Measurements from ENCODE around the gene NAXD. TPM values are rescaled to one million over a fixed set of nuclear protein-coding genes. Genes with fewer than 3 reads are reported as not detected.

NAXD gene
- total RNA-seq, 1 donor from 2014 or later, result 28.7 TPM

DNA sequence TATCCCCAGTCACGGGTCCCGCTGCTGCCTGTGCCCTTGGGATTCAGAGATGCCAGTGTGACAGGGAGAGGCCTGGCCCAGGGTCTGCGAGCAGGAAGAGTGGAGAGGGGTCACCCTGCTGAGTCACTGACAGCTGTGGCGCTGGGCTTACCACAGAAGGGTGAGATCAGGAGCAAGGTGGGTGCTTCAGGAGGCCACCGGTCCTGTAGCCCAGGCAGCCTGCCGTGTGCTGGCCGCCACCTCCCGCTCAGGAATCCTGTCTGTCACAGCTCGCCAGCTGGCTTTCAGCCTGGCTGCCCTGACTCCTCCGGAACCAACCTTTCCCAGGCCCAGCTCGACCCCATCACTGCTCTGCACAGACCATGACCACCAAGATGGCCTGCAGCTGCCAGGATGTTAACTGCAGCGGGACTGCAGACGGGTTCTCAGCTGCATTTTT is 25.3 kb downstream of the NAXD start:
- no peak for DNase-seq (ENCODE audit: low spot score)
- H3K27ac Mint-ChIP-seq (ENCODE audit: unreplicated experiment), result no peak overlapping the region
- H3K4me3 Mint-ChIP-seq (ENCODE audit: unreplicated experiment), result no peak overlapping the region
- H3K27me3 Mint-ChIP-seq (ENCODE audit: unreplicated experiment), result peaks cover 12% of the 10 kb centered on the region
- H3K9me3 Mint-ChIP-seq (ENCODE audit: unreplicated experiment), result no peaks in the 10 kb centered on the region
- H3K4me1 Mint-ChIP-seq (ENCODE audit: unreplicated experiment), result peaks cover 12% of the 10 kb centered on the region
- peaks cover 42% of the 10 kb centered on the region for H3K36me3 Mint-ChIP-seq (ENCODE audit: low read depth, unreplicated experiment)
- TF ChIP-seq, protein P1, sequence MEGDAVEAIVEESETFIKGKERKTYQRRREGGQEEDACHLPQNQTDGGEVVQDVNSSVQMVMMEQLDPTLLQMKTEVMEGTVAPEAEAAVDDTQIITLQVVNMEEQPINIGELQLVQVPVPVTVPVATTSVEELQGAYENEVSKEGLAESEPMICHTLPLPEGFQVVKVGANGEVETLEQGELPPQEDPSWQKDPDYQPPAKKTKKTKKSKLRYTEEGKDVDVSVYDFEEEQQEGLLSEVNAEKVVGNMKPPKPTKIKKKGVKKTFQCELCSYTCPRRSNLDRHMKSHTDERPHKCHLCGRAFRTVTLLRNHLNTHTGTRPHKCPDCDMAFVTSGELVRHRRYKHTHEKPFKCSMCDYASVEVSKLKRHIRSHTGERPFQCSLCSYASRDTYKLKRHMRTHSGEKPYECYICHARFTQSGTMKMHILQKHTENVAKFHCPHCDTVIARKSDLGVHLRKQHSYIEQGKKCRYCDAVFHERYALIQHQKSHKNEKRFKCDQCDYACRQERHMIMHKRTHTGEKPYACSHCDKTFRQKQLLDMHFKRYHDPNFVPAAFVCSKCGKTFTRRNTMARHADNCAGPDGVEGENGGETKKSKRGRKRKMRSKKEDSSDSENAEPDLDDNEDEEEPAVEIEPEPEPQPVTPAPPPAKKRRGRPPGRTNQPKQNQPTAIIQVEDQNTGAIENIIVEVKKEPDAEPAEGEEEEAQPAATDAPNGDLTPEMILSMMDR (IDR thresholded peaks at IDR 0.05; ENCODE audit: unreplicated experiment), result no peak

DNA sequence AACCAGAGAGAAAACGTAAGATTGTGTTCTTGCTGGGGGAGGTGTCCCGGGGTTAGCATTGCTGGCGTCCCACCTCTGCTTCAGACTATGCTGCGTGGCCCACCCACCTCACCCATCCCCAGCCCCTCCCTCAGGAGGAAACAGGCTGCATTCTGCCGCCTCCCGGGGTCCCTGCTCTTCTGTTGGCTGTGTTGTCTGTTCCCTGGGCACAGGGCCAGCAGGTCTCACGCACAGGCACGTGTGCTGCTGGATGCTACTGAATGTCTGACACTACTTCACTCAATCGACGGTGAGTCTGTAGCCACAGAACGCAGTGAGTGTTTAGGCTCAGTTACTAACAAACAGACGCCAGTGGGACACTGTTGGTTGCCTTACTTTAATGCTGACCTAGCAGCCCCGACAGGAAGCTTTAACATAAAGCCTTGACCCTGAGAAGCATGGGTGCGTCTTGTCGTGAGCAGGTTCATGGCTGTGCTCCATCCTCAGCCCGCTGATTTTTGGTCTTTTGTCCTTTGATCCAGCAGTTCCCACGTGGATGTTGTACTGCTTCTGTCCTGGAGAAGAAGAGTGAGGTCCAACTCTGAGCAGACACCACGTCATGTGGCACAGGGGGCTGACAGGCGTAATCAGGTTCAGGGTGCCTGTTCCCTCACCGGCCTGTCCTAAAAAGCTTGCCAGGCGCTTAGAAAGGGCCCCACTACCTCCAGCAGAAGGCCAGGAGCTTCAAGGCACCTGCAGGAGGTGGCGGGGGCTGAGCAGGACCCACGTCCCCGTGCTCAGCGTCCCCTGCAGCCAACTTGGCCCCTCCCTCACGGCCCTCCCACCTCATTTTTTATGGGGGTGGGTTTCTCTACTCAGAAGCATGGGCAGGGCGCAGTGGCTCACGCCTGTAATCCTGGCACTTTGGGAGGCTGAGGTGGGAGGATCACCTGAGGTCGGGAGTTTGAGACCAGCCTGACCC is 26.0 kb downstream of the NAXD start:
- H3K4me1 Mint-ChIP-seq (ENCODE audit: unreplicated experiment), result peaks cover 12% of the 10 kb centered on the region
- TF ChIP-seq, protein P1 (IDR thresholded peaks at IDR 0.05; ENCODE audit: unreplicated experiment), result no peak
- no peak overlapping the region for H3K4me3 Mint-ChIP-seq (ENCODE audit: unreplicated experiment)
- H3K27ac Mint-ChIP-seq (ENCODE audit: unreplicated experiment), result no peak overlapping the region
- no peaks in the 10 kb centered on the region for H3K9me3 Mint-ChIP-seq (ENCODE audit: unreplicated experiment)
- H3K36me3 Mint-ChIP-seq (ENCODE audit: low read depth, unreplicated experiment), result peaks cover 42% of the 10 kb centered on the region
- no peak for DNase-seq (ENCODE audit: low spot score)
- H3K27me3 Mint-ChIP-seq (ENCODE audit: unreplicated experiment), result peaks cover 15% of the 10 kb centered on the region

DNA sequence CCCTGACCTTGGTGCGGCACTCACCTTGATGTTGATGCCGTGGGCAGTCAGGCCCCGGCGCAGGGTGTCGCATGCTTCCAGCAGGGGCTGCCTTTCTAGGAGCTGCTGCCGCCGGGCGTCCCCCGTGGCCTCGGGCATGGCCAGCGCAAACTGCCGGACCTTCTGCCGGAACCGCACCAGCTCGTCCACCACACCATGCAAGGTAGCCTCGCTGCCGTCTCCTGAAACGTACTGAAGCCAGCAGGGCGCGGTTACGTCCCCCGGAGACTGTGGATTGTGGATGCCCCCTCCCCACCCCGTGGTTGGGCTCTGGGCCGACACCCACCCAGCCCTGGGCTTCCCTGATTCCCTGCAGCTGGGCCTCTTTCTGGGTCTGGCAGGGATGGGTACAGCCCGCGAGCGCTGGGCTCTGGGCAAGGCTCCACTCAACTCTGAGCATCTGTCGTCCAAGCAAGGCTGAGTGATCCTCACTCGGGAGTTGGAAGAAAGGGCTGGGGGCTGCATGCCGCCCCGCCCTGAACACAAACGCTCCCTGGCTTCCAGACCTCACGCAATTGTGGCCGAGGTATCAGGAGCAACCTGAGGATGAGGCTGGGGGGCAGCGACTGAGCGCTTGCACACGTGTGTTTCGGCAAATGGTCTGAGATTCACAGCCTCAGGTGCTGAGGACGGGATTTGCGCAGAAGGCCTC is 27.1 kb downstream of the NAXD start:
- peaks cover 15% of the 10 kb centered on the region for H3K27me3 Mint-ChIP-seq (ENCODE audit: unreplicated experiment)
- H3K27ac Mint-ChIP-seq (ENCODE audit: unreplicated experiment), result no peak overlapping the region
- peaks cover 12% of the 10 kb centered on the region for H3K4me1 Mint-ChIP-seq (ENCODE audit: unreplicated experiment)
- no peak overlapping the region for H3K4me3 Mint-ChIP-seq (ENCODE audit: unreplicated experiment)
- H3K9me3 Mint-ChIP-seq (ENCODE audit: unreplicated experiment), result no peaks in the 10 kb centered on the region
- DNase-seq (ENCODE audit: low spot score), result no peak
- H3K36me3 Mint-ChIP-seq (ENCODE audit: low read depth, unreplicated experiment), result peaks cover 35% of the 10 kb centered on the region
- TF ChIP-seq, protein P1 (IDR thresholded peaks at IDR 0.05; ENCODE audit: unreplicated experiment), result no peak

DNA sequence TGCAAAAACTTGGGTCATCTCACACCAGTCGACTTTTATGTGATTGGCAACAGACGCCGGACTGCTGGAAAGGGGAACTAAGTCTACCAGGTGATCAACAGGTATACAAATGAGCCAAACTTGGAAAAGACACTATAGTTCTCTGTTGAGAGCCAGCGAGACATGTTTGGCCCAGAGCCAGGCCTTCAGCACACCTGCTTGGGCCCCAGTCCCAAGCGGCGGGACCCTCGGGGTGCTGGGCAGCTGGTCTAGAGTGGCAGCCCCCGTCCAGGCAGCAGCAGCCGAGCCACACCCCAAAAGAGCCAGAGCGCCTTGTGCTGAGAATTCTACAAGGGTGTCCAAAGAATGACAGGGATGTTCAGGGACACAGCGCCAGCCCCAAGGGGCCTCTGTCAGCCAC is 28.0 kb downstream of the NAXD start:
- peaks cover 16% of the 10 kb centered on the region for H3K27me3 Mint-ChIP-seq (ENCODE audit: unreplicated experiment)
- H3K4me1 Mint-ChIP-seq (ENCODE audit: unreplicated experiment), result peaks cover 12% of the 10 kb centered on the region
- H3K9me3 Mint-ChIP-seq (ENCODE audit: unreplicated experiment), result no peaks in the 10 kb centered on the region
- H3K27ac Mint-ChIP-seq (ENCODE audit: unreplicated experiment), result no peak overlapping the region
- TF ChIP-seq, protein P1 (IDR thresholded peaks at IDR 0.05; ENCODE audit: unreplicated experiment), result no peak
- no peak for DNase-seq (ENCODE audit: low spot score)
- H3K36me3 Mint-ChIP-seq (ENCODE audit: low read depth, unreplicated experiment), result peaks cover 39% of the 10 kb centered on the region
- H3K4me3 Mint-ChIP-seq (ENCODE audit: unreplicated experiment), result no peak overlapping the region
